ENCODE measurements around the gene CDH23. TPM values are rescaled to one million over a fixed set of nuclear protein-coding genes. Genes with fewer than 3 reads are reported as not detected.

The CDH23 gene
- total and polyA plus RNA-seq, 8 donors: 1.8 to 22.8 (median 3.0) TPM

DNA sequence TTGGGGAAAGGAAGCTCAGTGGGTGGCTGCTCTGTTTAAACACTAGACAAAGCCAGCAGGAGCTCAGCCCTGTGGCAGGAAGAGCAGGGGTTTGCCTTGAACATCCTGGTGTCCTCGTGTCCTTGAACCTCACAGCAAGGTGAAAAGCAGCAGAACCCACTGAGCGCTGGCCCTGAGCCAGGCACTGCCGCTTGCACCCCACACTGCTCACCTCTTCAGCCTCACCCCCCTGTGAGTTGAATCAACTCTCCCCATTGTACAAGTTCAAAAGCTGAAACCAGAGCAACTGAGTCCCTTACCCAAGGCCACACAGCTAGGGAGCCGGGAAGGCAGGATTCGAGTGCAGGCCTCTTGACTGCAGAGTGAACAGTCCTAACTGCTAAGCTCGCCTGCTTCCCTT lies 45.6 kb upstream of the CDH23 start:
- Histone ChIP-seq H3K4me3 (no peak overlapping the region), H3K9me3 (no peaks in the 10 kb centered on the region), H3K36me3 (peaks cover 0 to 11% of the 10 kb centered on the region in 2 donors), H3K27ac (no peak overlapping the region), H3K27me3 (no peaks in the 10 kb centered on the region), H3K4me1 (no peaks in the 10 kb centered on the region)
- DNase-seq (no peak), ATAC-seq (no peak)
- intact Hi-C loops (cut with DNase I): no loop called here
- TF ChIP-seq, protein P1, sequence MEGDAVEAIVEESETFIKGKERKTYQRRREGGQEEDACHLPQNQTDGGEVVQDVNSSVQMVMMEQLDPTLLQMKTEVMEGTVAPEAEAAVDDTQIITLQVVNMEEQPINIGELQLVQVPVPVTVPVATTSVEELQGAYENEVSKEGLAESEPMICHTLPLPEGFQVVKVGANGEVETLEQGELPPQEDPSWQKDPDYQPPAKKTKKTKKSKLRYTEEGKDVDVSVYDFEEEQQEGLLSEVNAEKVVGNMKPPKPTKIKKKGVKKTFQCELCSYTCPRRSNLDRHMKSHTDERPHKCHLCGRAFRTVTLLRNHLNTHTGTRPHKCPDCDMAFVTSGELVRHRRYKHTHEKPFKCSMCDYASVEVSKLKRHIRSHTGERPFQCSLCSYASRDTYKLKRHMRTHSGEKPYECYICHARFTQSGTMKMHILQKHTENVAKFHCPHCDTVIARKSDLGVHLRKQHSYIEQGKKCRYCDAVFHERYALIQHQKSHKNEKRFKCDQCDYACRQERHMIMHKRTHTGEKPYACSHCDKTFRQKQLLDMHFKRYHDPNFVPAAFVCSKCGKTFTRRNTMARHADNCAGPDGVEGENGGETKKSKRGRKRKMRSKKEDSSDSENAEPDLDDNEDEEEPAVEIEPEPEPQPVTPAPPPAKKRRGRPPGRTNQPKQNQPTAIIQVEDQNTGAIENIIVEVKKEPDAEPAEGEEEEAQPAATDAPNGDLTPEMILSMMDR (IDR thresholded peaks at IDR 0.05): no peak

DNA sequence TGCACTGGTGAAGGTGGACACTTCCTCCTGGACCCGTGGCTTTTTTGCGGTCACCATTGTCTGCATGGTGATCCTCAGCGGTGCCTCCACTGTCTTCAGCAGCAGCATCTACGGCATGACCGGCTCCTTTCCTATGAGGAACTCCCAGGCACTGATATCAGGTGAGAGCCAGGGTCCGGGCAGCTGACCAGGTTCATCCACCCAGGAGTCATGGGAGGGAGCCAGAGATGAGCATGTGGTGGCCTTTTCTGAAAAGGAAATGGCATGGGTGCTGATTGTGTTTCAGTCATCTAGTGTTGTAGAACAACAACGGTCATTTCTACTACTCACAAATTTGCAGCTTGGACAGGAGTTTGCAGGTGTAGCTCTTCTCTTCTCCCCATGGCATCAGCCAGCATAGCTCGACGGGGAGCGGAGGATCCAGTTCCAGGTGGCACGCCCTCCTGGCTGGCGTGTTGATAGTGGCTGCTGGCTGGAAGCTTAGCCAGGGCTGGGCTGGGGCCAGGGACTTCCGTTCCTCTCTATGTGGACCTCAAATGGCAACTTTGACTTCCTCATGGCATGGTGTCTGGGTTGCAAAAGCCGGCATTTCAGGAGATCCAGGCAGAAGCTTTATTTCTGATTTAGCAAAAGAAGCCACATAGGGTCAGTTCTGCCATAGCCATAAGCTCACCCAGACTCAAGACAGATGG lies 44.9 kb upstream of the CDH23 start:
- ATAC-seq: peak; percentile 38
- H3K27ac ChIP-seq: no peak overlapping the region
- H3K9me3 ChIP-seq: no peaks in the 10 kb centered on the region
- H3K4me1 ChIP-seq: no peaks in the 10 kb centered on the region
- TF ChIP-seq, protein P1 (IDR thresholded peaks at IDR 0.05): no peak
- intact Hi-C loops (cut with DNase I): no loop called here
- H3K36me3 ChIP-seq: peaks cover 0 to 13% of the 10 kb centered on the region in 2 donors
- no peak for DNase-seq
- no peak overlapping the region for H3K4me3 ChIP-seq
- H3K27me3 ChIP-seq: no peaks in the 10 kb centered on the region

DNA sequence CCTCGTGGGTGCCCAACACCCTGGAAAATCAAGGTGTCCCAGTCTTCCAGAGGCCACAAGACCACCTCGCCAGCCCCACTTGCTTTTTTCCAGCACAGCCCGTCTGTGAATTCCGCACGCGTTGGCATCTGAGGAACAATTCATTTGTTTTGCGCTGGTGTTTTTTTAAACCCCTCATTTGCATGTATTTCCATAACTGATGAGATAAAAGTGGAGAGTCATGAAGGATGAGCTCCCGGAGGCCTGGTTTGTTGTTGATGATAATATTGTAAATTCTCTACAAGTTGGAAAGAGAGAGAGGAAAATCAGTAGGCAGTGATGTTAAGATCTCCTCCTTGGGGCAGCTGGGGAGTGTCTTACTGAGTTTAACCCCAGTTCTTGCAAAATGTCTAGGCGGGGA lies 43.1 kb upstream of the CDH23 start:
- Histone ChIP-seq H3K9me3 (no peaks in the 10 kb centered on the region), H3K4me3 (no peak overlapping the region), H3K36me3 (peaks cover 0 to 13% of the 10 kb centered on the region in 2 donors), H3K27ac (no peak overlapping the region), H3K4me1 (no peaks in the 10 kb centered on the region), H3K27me3 (no peaks in the 10 kb centered on the region)
- intact Hi-C loops (cut with DNase I): no loop called here
- no peak for ATAC-seq
- TF ChIP-seq, protein P1 (IDR thresholded peaks at IDR 0.05): no peak
- no peak for DNase-seq

DNA sequence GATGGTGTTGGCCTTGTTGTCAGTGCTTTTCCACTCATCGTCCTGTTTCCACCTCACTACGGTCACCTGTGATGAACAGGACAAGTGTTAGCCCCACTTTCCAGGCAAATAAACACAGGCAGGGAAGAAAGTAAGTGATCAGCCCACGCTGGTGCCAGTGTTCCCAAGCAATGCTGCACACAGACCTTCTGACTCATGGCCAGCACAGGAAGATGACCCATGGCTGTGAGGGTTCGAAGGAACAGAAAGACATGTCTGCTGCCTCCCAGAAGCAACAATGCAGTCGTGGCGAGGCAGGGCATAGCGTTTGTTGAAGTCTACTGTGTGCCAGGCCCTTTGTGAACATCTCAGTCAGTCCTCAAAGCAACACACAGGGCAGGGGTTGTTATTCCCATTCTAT lies 41.9 kb upstream of the CDH23 start:
- H3K9me3 ChIP-seq: no peaks in the 10 kb centered on the region
- H3K36me3 ChIP-seq: peaks cover 0 to 13% of the 10 kb centered on the region in 2 donors
- H3K4me1 ChIP-seq: peaks cover 0 to 11% of the 10 kb centered on the region in 2 donors
- H3K27ac ChIP-seq: no peak overlapping the region
- no peaks in the 10 kb centered on the region for H3K27me3 ChIP-seq
- no peak for ATAC-seq
- H3K4me3 ChIP-seq: no peak overlapping the region
- DNase-seq: no peak
- TF ChIP-seq, protein P1 (IDR thresholded peaks at IDR 0.05): no peak
- intact Hi-C loops (cut with DNase I): no loop called here

DNA sequence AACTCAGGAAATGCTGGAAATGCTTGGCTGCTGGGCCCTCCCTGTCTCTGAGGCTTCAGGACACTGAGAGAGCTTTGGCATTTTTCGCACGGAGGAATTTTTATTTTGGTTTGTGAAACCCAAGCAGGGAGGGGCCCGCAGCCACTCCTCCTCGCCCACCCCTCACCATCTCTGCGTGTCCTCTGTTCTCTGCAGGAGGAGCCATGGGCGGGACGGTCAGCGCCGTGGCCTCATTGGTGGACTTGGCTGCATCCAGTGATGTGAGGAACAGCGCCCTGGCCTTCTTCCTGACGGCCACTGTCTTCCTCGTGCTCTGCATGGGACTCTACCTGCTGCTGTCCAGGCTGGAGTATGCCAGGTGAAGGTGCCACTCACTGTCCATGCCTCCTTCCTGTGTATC lies 40.8 kb upstream of the CDH23 start:
- ATAC-seq (no peak), DNase-seq (no peak)
- intact Hi-C loops (cut with DNase I): no loop called here
- no peaks in the 10 kb centered on the region for H3K9me3 ChIP-seq
- peaks cover 0 to 13% of the 10 kb centered on the region in 2 donors for H3K4me1 ChIP-seq
- no peaks in the 10 kb centered on the region for H3K27me3 ChIP-seq
- H3K27ac ChIP-seq: no peak overlapping the region
- TF ChIP-seq, protein P1 (IDR thresholded peaks at IDR 0.05): no peak
- H3K4me3 ChIP-seq: no peak overlapping the region
- H3K36me3 ChIP-seq: peaks cover 0 to 13% of the 10 kb centered on the region in 2 donors
